PFSK-1 (cell line): ENCODE results near the gene MRPL49.

Experiments used
- FOXP2 ChIP-seq: optimal IDR thresholded peaks from 2 replicates; pipeline ENCODE3; 2011; ENCODE audit warnings: borderline replicate concordance, control low read depth, inconsistent platforms; ENCODE audit not compliant: insufficient read depth; ENCODE audit errors: extremely low read length, extremely low read depth
- POLR2AphosphoS5 ChIP-seq: IDR thresholded peaks from 2 replicates; pipeline ENCODE4 v1.6.1; 2012; ENCODE audit warnings: low read depth, mild to moderate bottlenecking, control low read depth, low read length, moderate library complexity
- REST ChIP-seq, 2 experiments: IDR thresholded peaks; 2 replicates each; pipeline versions ENCODE4 v1.6.1 to v1.8.0; 2011 to 2012; ENCODE audit warnings: low read depth in 2 of 2, low read length in 2 of 2, control low read depth in 1 of 2, inconsistent platforms in 1 of 2, mild to moderate bottlenecking in 1 of 2, moderate library complexity in 1 of 2; ENCODE audit not compliant: insufficient read depth in 1 of 2
- SIN3A ChIP-seq: IDR thresholded peaks from 2 replicates; pipeline ENCODE4 v1.6.1; 2012; ENCODE audit warnings: mild to moderate bottlenecking, low read length, moderate library complexity, borderline replicate concordance; ENCODE audit not compliant: insufficient read depth
- TAF1 ChIP-seq: IDR thresholded peaks from 2 replicates; pipeline ENCODE4 v1.6.1; 2012; ENCODE audit warnings: low read length, control low read depth, borderline replicate concordance; ENCODE audit not compliant: insufficient read depth

The MRPL49 gene

GRCh38 chr11:65152122-65152521 is 30.0 kb downstream of the MRPL49 start:
- no peak for TF ChIP-seq SIN3A
- no peak for TF ChIP-seq POLR2AphosphoS5
- no peak for TF ChIP-seq REST (IDR thresholded peaks at IDR 0.05; ENCODE audit: insufficient read depth in 1 of 2, low read depth in 2 of 2, low read length in 2 of 2)
- TF ChIP-seq FOXP2: no peak
- no peak for TF ChIP-seq TAF1

GRCh38 chr11:65156256-65156655 is 34.1 kb downstream of the MRPL49 start:
- TF ChIP-seq SIN3A (no peak), POLR2AphosphoS5 (no peak), TAF1 (no peak)

- no peak for TF ChIP-seq SIN3A
- TF ChIP-seq FOXP2: no peak
- TF ChIP-seq TAF1: no peak
- no peak for TF ChIP-seq REST (IDR thresholded peaks at IDR 0.05; ENCODE audit: insufficient read depth in 1 of 2, low read depth in 2 of 2, low read length in 2 of 2)
- no peak for TF ChIP-seq POLR2AphosphoS5
Measured at GRCh38 chr11:65156926-65157325, 34.8 kb downstream of the MRPL49 start.

- TF ChIP-seq REST (IDR thresholded peaks at IDR 0.05; ENCODE audit: insufficient read depth in 1 of 2, low read depth in 2 of 2, low read length in 2 of 2): no peak
- TF ChIP-seq FOXP2: no peak
- no peak for TF ChIP-seq SIN3A
Measured at GRCh38 chr11:65157336-65157735, 35.2 kb downstream of the MRPL49 start.

- TF ChIP-seq POLR2AphosphoS5 (no peak), REST (IDR thresholded peaks at IDR 0.05; ENCODE audit: insufficient read depth in 1 of 2, low read depth in 2 of 2, low read length in 2 of 2) (no peak), FOXP2 (no peak), TAF1 (no peak), SIN3A (no peak)
Measured at GRCh38 chr11:65159012-65159411, 36.9 kb downstream of the MRPL49 start.
